ENCODE results near the gene FBXO42. TPM values are rescaled to one million over a fixed set of nuclear protein-coding genes. Genes with fewer than 3 reads are reported as not detected.

Gene FBXO42
- total RNA-seq, 6 donors from 2014 or later, result 20.8 to 41.9 (median 24.0) TPM

DNA sequence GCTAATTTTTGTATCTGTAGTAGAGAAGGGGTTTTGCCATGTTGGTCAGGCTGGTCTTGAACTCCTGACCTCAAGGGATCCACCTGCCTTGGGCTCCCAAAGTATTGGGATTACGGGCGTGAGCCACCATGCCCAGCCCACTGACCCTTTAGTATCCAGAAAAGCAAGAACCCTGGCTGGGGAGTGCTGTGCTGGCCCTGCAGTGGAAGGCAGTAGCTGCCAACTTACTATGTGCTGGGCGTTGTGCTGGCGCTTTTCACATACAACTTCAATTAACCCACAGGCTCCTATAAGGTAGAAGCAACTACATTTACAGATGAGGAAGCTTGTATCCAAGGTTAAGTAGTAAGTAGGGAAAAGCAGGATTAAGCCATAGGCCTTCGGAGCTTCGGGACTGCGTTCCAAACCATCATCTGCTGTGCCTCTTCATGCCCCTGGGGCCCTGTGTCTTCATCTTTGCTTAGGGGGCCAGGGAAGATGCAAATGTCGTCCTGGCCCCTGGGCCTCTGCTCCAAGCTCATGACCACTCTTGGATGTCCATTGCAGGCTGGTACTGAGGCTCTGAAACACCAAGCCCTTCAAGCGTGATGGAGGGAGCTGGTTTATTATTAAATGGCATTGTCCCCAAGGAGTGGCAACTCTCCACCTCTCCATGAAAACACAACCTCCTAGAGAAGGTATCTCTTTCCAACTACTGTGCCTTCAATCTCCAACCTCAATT, 106.6 kb downstream of the FBXO42 start:
- 93 to 96% methylated on average over 9 of the region's 9 CpGs for WGBS, 2 donors
- Histone ChIP-seq H3K36me3 (peaks cover 0 to 11% (median 2%) of the 10 kb centered on the region in 4 donors), H3K27me3 (no peaks in the 10 kb centered on the region), H3K27ac (no peak overlapping the region), H3K9me3 (no peaks in the 10 kb centered on the region), H3K4me1 (peaks cover 31 to 43% (median 35%) of the 10 kb centered on the region in 4 donors), H3K4me3 (no peak overlapping the region)
- DNase-seq (no peak), ATAC-seq (ENCODE audit: low FRiP score in 2 of 2) (no peak)
- TF ChIP-seq POLR2AphosphoS5 (IDR thresholded peaks at IDR 0.05) (no peak), EP300 (IDR thresholded peaks at IDR 0.05) (no peak), POLR2A (IDR thresholded peaks at IDR 0.05) (no peak), CTCF (IDR thresholded peaks at IDR 0.05) (no peak)

GRCh38 chr1:16244650-16245285, 107.5 kb downstream of the FBXO42 start:
- WGBS, 2 donors, result 81 to 87% methylated on average over 4 to 8 of the region's 8 CpGs
- H3K4me1 ChIP-seq, result peaks cover 24 to 34% (median 29%) of the 10 kb centered on the region in 4 donors
- no peaks in the 10 kb centered on the region for H3K9me3 ChIP-seq
- peaks cover 0 to 5% (median 0%) of the 10 kb centered on the region in 4 donors for H3K36me3 ChIP-seq
- H3K27me3 ChIP-seq, result no peaks in the 10 kb centered on the region
- DNase-seq, result no peak
- no peak overlapping the region for H3K27ac ChIP-seq
- no peak for ATAC-seq (ENCODE audit: low FRiP score in 2 of 2)
- TF ChIP-seq POLR2A (IDR thresholded peaks at IDR 0.05) (no peak), CTCF (IDR thresholded peaks at IDR 0.05) (peak in 1 of 6 experiments; percentile 2)
- H3K4me3 ChIP-seq, result no peak overlapping the region

DNA sequence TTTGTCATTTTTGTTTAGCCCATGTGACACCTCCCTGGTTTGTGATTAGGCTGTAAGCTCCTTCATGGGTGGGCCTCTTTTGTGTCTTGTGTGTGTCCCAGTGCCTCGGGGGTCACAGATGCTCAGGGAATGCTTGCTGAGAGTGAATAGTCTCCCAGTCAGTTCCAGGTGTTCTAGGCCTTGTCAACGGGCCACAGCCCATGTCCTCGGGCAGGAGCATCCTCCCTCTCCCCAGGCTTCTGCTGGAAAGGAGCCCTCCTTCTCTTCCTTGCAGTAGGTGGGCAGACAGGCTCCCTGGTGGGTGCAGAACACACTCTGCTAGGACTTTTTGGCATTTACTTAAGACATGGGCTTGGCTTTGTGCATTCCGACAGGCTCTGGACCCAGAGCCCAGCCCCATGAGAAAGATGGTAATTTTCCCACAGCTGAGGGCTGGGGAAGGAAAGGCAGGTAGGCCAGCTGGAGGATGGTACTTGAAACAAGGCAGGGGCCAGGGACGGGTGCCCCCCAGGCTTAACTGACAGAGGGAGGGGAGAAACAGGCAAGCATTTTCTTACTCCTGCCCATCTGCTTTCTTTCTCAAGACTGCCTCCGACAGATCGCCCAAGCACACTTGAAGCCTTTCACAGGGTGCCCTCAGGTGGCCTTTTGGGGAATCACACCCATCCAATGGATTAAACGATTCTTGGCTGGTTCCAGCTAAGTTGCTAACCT, 108.2 kb downstream of the FBXO42 start:
- WGBS, 2 donors, result 38% methylated on average over 8 of the region's 8 CpGs
- no peaks in the 10 kb centered on the region for H3K9me3 ChIP-seq
- peaks cover 0 to 5% (median 0%) of the 10 kb centered on the region in 4 donors for H3K36me3 ChIP-seq
- DNase-seq, result peak in 1 of 2 donors; percentile 74
- peak; percentile 73 to 84 for ATAC-seq (ENCODE audit: low FRiP score in 2 of 2)
- no peaks in the 10 kb centered on the region for H3K27me3 ChIP-seq
- no peak overlapping the region for H3K4me3 ChIP-seq
- TF ChIP-seq POLR2A (IDR thresholded peaks at IDR 0.05) (no peak), CTCF (IDR thresholded peaks at IDR 0.05) (peak; percentile 82 to 90 (median 84))
- no peak overlapping the region for H3K27ac ChIP-seq
- peaks cover 17 to 28% (median 23%) of the 10 kb centered on the region in 4 donors for H3K4me1 ChIP-seq

DNA sequence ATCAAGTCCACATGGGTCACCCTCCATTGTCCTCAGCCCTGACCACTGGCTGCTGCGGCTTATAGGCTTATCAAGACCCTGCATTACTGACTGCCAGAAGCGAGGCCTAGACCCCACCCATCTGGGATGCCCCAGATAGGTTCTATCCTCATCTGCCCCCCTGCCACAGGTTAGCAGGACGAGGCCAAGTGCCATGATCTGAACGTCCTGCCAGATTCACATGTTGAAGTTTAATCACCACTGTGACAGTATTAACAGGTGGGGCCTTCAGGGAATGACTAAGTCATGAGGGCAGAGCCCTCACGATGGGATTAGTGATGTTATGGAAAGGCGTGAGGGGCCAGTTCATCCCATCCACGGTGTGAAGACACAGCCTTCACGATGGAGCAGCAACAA, 109.1 kb downstream of the FBXO42 start:
- Histone ChIP-seq H3K4me1 (peaks cover 8 to 19% (median 14%) of the 10 kb centered on the region in 4 donors), H3K27ac (no peak overlapping the region), H3K27me3 (no peaks in the 10 kb centered on the region), H3K9me3 (no peaks in the 10 kb centered on the region), H3K36me3 (peaks cover 0 to 5% (median 0%) of the 10 kb centered on the region in 4 donors), H3K4me3 (no peak overlapping the region)
- 81 to 86% methylated on average over 8 of the region's 8 CpGs for WGBS, 2 donors
- ATAC-seq (ENCODE audit: low FRiP score in 2 of 2) (no peak), DNase-seq (no peak)
- TF ChIP-seq POLR2AphosphoS5 (IDR thresholded peaks at IDR 0.05) (no peak), EP300 (IDR thresholded peaks at IDR 0.05) (no peak), CTCF (IDR thresholded peaks at IDR 0.05) (no peak), POLR2A (IDR thresholded peaks at IDR 0.05) (no peak)

Data from upper lobe of left lung (tissue), 6 donors.